NCI-H460 (cell line): Measurements from ENCODE around the gene ELAC1. TPM values are rescaled to one million over a fixed set of nuclear protein-coding genes. Genes with fewer than 3 reads are reported as not detected.
"Not testable (repeated sequence)": the region's sequence is repeated elsewhere in the genome, so short reads cannot be mapped to it uniquely, and the experiment has no call there.

Experiments used
- DNase-seq: peaks from one replicate; pipeline ENCODE4 v3.0.0-alpha.2; 2016; ENCODE audit warnings: low read depth; ENCODE audit errors: extremely low read depth
- polyA plus RNA-seq: library from polyadenylated mRNA; depleted of rRNA; stranded (reverse); fragments of >200 nt; gene quantifications from 2 replicates; pipeline ENCODE4 v1.2.3, GENCODE V29; 2014; cell fraction: nucleus; rRNA removed
- total RNA-seq: library from RNA; depleted of rRNA; stranded (reverse); fragments of >200 nt; shearing (Covaris generic); gene quantifications from 2 replicates; pipeline ENCODE4 v1.2.3, GENCODE V29; 2014; rRNA removed

The ELAC1 gene, protein sequence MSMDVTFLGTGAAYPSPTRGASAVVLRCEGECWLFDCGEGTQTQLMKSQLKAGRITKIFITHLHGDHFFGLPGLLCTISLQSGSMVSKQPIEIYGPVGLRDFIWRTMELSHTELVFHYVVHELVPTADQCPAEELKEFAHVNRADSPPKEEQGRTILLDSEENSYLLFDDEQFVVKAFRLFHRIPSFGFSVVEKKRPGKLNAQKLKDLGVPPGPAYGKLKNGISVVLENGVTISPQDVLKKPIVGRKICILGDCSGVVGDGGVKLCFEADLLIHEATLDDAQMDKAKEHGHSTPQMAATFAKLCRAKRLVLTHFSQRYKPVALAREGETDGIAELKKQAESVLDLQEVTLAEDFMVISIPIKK
- total RNA-seq = 2.7 and 4.0 TPM in 2 replicates
- polyA plus RNA-seq = 6.2 and 10.1 TPM in 2 replicates

DNA sequence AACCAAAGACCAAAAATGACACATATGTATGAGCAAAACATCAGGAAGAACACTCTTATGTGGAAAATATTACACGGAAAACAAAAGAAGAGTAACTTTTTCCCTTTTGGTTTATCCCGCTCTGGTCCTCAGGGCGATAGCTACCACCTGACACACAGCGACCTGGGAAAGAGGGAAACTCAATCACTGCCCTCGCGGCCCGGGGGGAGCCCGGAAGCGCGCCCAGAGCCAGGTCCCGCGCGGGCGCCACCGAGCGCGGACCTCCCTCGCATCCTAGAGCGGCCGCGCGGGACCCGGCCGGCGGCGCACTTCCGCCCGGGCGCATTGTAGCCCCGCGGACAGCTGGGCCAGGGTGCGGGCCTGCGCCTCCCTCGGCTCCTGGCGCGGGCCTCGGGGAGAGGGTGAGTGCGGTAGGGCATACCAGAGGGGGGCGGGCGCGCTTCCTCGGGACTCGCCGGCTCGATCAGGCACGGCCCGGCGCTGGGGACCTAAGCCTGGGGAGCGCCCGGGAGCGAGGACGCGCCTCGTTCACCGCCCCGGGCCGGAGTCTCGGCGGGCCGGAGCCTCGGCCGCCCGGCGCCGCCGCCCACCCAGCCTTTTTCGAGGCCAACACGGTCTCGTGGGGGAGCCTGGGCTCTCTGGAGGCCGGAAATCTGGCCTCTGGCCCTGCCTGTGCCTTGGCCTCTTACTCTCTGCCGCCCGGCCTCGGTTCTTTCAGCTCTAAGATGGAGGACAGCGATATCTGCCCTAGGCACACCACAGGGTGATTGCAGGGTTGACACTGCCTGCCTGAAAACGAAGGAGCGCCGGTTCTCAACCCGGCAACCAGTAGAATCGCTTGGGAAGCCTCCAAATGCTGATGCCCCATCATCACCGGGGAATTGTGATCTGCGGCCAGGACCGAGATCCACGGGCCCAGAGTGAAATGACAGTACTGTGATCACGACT is at the start of gene ELAC1:
TSS of gene ELAC1 (plus strand) at position 327 of the 948 bp plus-strand sequence. CDS start 6,365 bp downstream, outside the sequence.
- DNase-seq = peak; percentile 47

DNA sequence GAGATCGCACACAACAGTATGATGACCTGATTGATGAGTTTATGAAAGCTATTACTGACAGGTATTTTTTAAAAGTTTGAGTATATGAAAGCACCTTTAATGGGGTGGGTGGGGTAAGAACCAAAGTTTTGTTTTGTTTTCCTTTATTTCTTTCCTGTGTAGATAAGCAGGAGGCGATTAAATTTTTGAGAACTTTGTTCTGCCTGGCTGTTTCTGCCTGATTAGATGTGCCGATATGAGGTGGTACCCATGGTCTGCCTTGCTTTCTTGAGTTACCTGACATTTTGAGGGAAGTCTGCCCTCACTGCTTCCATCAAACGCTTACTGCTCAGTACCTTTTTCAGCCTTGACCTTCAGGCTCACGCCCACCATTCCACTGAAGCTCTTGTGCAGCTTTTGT is 49.7 kb upstream of the ELAC1 start:
- DNase-seq = no peak

DNA sequence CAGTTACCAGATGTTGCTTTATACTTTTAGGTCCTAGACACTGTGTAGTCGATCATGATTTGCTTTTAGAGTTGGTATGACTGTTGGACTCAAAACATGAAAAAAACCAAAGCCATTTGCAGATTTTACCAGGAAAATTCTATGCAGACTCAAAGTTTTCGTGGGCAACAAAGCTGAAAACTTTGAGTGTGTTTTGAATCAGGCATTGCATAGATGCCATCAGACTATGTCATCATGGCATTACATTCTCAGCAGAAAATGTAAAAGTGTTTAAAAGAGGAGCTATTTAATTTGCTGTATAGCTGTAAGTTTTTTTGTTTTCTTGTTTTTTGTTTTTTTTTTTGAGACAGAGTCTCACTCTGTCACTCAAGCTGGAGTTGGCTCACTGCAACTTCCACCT is 43.5 kb upstream of the ELAC1 start:
- no peak for DNase-seq

DNA sequence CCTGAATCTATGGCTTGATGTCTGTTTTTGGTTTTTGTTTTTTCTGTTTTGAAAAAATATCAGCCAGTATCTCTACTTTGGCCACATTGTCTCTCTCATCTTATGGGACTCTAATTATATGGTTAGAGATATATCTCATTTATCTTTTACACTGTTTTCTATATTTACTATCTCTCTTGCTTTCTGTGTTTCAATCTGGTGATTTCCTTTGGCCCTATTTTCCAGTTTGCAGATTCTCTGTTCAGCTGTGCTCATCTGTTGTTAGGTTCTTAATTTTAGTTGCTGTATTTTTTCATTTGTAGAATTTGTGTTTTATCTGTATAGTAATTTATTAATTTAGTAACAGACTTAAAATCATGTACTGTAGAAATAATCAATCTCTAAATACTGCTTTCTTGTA is 41.3 kb upstream of the ELAC1 start:
- DNase-seq = no peak

- no peak for DNase-seq
Measured at GRCh38 chr18:50928551-50928950, 39.3 kb upstream of the ELAC1 start.

DNA sequence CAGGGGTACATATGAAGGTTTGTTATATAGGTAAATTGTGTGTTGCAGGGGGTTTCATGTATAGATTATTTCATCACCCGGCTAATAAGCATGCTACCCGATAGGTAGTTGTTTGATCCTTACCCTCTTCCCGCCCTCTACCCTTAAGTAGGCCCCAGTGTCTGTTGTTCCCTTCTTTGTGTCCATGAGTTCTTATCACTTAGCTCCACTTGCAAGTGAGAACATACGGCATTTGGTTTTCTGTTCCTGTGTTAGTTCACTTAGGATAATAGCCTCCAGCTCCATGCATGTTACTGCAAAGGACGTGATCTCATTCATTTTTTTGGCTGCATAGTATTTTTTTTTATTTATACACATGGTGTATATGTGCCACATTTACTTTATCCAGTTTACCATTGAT is 34.2 kb upstream of the ELAC1 start:
- no peak for DNase-seq

DNA sequence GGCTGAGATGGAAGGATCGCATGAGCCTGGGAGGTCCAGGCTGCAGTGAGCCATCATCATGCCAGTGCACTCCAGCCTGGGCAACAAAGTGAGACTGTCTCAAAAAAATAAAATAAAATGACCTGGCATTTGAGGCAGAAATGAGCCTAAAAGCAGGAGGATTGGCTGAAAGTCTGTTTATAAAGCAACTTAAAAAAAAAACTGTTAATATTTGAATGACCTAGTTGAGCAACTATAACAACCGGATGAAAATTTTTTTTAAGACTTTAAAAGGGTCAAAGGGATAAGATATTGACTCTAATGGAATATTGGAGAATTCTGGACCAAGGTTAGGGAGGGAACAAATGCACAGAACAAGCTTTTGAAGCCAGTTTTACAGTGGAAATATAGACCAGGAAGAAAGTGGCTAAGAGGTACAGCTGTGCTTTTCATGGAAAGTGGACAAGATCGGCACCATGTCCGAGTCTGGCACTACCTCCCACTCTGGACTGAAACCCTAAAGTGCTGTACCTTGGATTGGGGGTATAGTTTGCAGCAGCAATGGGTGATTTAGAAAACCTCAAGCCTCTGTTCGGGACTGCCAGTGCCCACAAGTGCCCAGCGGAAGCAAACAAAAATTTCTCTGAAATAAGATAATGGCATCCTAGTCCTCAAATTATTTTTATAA is 33.2 kb upstream of the ELAC1 start:
- DNase-seq = no peak

DNA sequence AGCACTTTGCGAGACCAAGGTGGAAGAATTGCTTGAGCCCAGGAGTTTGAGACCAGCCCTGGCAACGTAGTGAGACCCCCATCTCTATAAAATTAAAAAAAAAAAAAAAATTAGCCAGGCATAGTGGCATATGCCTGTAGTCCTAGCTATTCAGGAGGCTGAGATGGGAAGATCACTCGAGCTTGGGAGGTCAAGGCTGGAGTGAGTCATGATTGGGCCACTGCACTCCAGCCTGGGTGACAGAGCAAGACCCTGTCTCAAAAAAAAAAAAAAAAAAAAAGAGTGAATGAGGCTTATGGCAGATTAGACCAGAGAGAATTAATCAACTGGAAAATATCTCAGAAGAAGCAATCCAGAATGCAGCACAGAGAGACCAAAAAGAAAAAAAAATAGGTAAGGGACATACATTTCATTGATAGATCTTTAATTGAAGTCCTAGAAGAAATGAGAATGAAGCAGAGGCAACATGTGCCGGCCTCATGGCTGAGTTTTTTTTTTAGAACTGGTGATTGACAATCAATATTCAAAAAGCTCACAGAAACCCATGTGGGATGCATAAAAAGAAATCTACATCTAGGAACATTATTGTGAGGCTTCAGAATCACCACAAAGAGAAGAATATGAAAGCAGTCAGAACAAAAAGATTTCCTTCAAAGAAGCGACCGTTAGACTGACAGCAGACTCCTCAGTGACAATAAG is 32.2 kb upstream of the ELAC1 start:
- DNase-seq = no peak

- no peak for DNase-seq
Measured at GRCh38 chr18:50937183-50937582, 30.7 kb upstream of the ELAC1 start.

DNA sequence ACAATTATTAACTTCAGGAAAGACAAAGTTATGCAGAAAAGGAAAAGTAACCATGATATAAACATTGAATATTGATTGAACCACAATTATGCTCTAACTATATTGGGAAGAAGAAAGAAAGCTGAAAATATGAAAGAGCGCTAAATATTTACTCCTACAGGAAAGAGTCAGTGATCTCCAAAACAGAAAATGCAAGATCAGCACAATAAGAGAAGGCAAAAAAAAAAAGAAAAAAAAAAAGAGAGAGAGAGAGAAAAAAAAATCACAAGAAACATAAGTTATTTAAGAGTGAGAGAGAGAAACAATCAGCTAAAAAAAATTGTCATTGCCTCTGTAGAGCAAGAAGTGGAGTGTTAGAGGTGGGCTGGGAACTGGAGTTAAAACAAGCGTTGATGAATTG is 28.9 kb upstream of the ELAC1 start:
- DNase-seq = no peak

- no peak for DNase-seq
Measured at GRCh38 chr18:50944245-50944932, 23.5 kb upstream of the ELAC1 start.

- DNase-seq = not testable (repeated sequence)
Measured at GRCh38 chr18:50945918-50946317, 21.9 kb upstream of the ELAC1 start.

- DNase-seq = no peak
Measured at GRCh38 chr18:50947899-50948298, 19.9 kb upstream of the ELAC1 start.

DNA sequence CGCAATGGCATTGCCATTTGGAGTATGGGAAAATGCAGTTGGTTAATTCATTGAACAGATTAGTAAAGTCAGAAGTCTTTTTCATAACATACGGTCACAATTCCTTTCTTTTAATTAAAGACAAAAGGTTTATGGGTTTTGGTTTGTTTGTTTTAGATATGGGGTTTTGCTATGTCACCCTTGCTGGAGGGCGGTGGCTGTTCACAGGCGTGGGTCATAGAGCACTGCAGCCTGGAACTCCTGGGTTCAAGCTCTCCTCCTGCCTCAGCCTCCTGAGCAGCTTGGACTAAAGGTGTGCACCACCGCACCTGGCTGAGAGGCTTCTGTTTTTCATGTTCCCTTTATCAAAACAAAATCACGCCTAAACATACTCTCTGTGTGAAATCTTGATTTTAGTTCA is 18.7 kb upstream of the ELAC1 start:
- no peak for DNase-seq

- DNase-seq = no peak
Measured at GRCh38 chr18:50950626-50951025, 17.2 kb upstream of the ELAC1 start.

DNA sequence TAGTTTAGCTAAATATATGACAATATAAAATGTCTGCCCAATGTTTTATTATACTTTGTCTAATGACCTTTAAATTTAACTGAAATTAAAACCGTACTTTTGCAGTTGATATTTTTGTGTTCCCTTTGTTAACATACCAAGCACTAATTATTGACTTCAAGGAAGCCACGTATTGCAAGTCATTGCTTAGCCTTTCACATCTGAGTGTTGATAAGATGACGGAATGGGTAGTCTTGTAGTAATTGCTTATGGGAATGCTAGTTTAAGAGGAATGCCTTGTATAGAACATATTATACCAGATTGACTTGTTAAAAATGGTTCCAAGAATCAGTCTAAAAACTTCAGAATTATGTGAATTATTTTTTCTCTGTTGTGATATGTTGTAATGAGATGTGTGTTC is 14.0 kb upstream of the ELAC1 start:
- no peak for DNase-seq

GRCh38 chr18:50955253-50955652 is 12.6 kb upstream of the ELAC1 start:
- no peak for DNase-seq

- DNase-seq = no peak
Measured at GRCh38 chr18:50956116-50956515, 11.7 kb upstream of the ELAC1 start.

- no peak for DNase-seq
Measured at GRCh38 chr18:50961974-50962373, 5.9 kb upstream of the ELAC1 start.

GRCh38 chr18:50969448-50969847 is 1.6 kb downstream of the ELAC1 start:
- DNase-seq = no peak
